Measurements from ENCODE around the gene CDKAL1. TPM values are rescaled to one million over a fixed set of nuclear protein-coding genes. Genes with fewer than 3 reads are reported as not detected.

CDKAL1 gene
- total and polyA plus RNA-seq, 2 of the 8 experiments (the other 6 are each of a cell fraction or from before 2014, with no cell fraction given) = 8.4 to 24.6 TPM

GRCh38 chr6:20816126-20816525 lies 281.9 kb downstream of the CDKAL1 start:
- no peak overlapping the region for H2AK5ac ChIP-seq (ENCODE audit: low read depth, low read length)
- FAIRE-seq (no peak), DNase-seq (ENCODE audit: low read depth in 1 of 2, low spot score in 2 of 2) (no peak)
- no peak overlapping the region for H3K27ac ChIP-seq (ENCODE audit: low read depth, low read length)
- H2BK20ac ChIP-seq (ENCODE audit: low read length) = no peak overlapping the region
- no peak overlapping the region for H3K9ac ChIP-seq (replicated peaks in 1 of 4; ENCODE audit: extremely low read depth in 1 of 4, low read depth in 3 of 4, low read length in 3 of 4)
- no peak overlapping the region for H4K8ac ChIP-seq (ENCODE audit: extremely low read depth, insufficient read depth, low read length)
- no peak overlapping the region for H2BK120ac ChIP-seq (replicated peaks; ENCODE audit: low read depth, low read length)
- H3K4me3 ChIP-seq (ENCODE audit: extremely low read depth in 1 of 4, insufficient read depth in 2 of 4, low read depth in 3 of 4, low read length in 4 of 4) = no peak overlapping the region
- H3K23me2 ChIP-seq (ENCODE audit: low read depth, low read length) = no peaks in the 10 kb centered on the region
- no peak overlapping the region for H2AFZ ChIP-seq (ENCODE audit: low read length)
- WGBS, 2 experiments (ENCODE audit: extremely low coverage in 1 of 2, insufficient coverage in 1 of 2, insufficient read length in 1 of 2, insufficient replicate concordance in 2 of 2, low coverage in 1 of 2, low lambda C conversion rate in 2 of 2, missing lambda C conversion rate in 1 of 2) = 82% methylated on average over 1 of the region's 1 CpG; no CpG with 5 or more reads in 1 of the 2 experiments
- no peak overlapping the region for H4K91ac ChIP-seq (replicated peaks; ENCODE audit: insufficient read length, low read length)
- H3K9me3 ChIP-seq (ENCODE audit: insufficient read depth in 2 of 2, low read depth in 1 of 2, low read length in 1 of 2) = no peaks in the 10 kb centered on the region
- H2BK5ac ChIP-seq (ENCODE audit: low read depth, low read length) = no peak overlapping the region
- no peak overlapping the region for H3K4me2 ChIP-seq (ENCODE audit: insufficient read depth in 1 of 2, low read depth in 2 of 2, low read length in 2 of 2)
- CTCF ChIA-PET (ENCODE audit: partially characterized antibody) = interaction anchor here (1.0 kb wide), 1 partner anchor 19 kb away, joined by 3 read pairs; no protein-coding TSS in a partner anchor
- no peak overlapping the region for H3K18ac ChIP-seq (ENCODE audit: extremely low read depth, low read length)
- H3K14ac ChIP-seq (ENCODE audit: insufficient read length) = no peak overlapping the region
- no peaks in the 10 kb centered on the region for H3K79me2 ChIP-seq (ENCODE audit: control insufficient read depth in 1 of 2, insufficient read depth in 2 of 2, low read length in 2 of 2)
- H3K4me1 ChIP-seq (replicated peaks in 1 of 4; ENCODE audit: control insufficient read depth in 3 of 4, insufficient read depth in 4 of 4, low read length in 3 of 4) = peaks cover 0 to 5% (median 1%) of the 10 kb centered on the region in 4 experiments; a peak in 2 of 7 replicates
- H4K5ac ChIP-seq (ENCODE audit: insufficient read length, low read depth, low read length) = no peak overlapping the region
- no peak overlapping the region for H3K23ac ChIP-seq (ENCODE audit: insufficient read length)
- no peaks in the 10 kb centered on the region; the same call in 1 of the 2 replicates for H3K79me1 ChIP-seq (ENCODE audit: low read depth, low read length)
- H3K4ac ChIP-seq (replicated peaks; ENCODE audit: insufficient read length, low read depth, low read length) = no peak overlapping the region
- H2BK12ac ChIP-seq (ENCODE audit: low read depth, low read length) = no peak overlapping the region
- POLR2A ChIA-PET (ENCODE audit: partially characterized antibody) = interaction anchor here (0.7 kb wide), 1 partner anchor 11 kb away, joined by 4 read pairs; no protein-coding TSS in a partner anchor
- no peaks in the 10 kb centered on the region for H3K27me3 ChIP-seq (replicated peaks in 1 of 4; ENCODE audit: control insufficient read depth in 3 of 4, extremely low read depth in 1 of 4, insufficient read depth in 3 of 4, low read length in 3 of 4)
- H3K56ac ChIP-seq (replicated peaks; ENCODE audit: insufficient read length, low read depth, low read length) = no peak overlapping the region
- H4K20me1 ChIP-seq (replicated peaks in 1 of 2; ENCODE audit: control insufficient read depth in 1 of 2, insufficient read depth in 2 of 2, low read length in 2 of 2) = no peaks in the 10 kb centered on the region
- no peaks in the 10 kb centered on the region for H3K36me3 ChIP-seq (ENCODE audit: control insufficient read depth in 2 of 4, insufficient read depth in 4 of 4, low read length in 3 of 4)
- no peak overlapping the region for H2BK15ac ChIP-seq (ENCODE audit: low read length)
- TF ChIP-seq FOSL1 (IDR thresholded peaks at IDR 0.05; ENCODE audit: insufficient read depth, low read depth, low read length) (no peak), ASH2L (IDR thresholded peaks at IDR 0.05; ENCODE audit: low read length) (no peak), PHF8 (conservative IDR thresholded peaks at IDR 0.05; ENCODE audit: low read depth, low read length) (no peak), SUZ12 (IDR thresholded peaks at IDR 0.05; ENCODE audit: low read length) (no peak), NANOG (IDR thresholded peaks at IDR 0.05; ENCODE audit: insufficient read depth, low read depth, low read length, poor library complexity, severe bottlenecking) (no peak), KDM1A (IDR thresholded peaks at IDR 0.05; ENCODE audit: borderline replicate concordance, low read length) (no peak), BCL11A (IDR thresholded peaks at IDR 0.05; ENCODE audit: low read depth in 2 of 2, low read length in 2 of 2) (no peak), SAP30 (IDR thresholded peaks at IDR 0.05; ENCODE audit: insufficient read depth, insufficient replicate concordance, low read length) (no peak), POLR2A (IDR thresholded peaks at IDR 0.05; ENCODE audit: control extremely low read depth in 1 of 2, low read depth in 2 of 2, low read length in 2 of 2) (no peak), RFX5 (IDR thresholded peaks at IDR 0.05; ENCODE audit: borderline replicate concordance, low read depth, low read length) (no peak), ATF2 (IDR thresholded peaks at IDR 0.05; ENCODE audit: low read length) (no peak)

Data from H1 (cell line).